ENCODE measurements around the gene POLN. TPM values are rescaled to one million over a fixed set of nuclear protein-coding genes. Genes with fewer than 3 reads are reported as not detected.

The POLN gene
- total RNA-seq, 2 donors from 2014 or later = 1.6 to 2.8 TPM

DNA sequence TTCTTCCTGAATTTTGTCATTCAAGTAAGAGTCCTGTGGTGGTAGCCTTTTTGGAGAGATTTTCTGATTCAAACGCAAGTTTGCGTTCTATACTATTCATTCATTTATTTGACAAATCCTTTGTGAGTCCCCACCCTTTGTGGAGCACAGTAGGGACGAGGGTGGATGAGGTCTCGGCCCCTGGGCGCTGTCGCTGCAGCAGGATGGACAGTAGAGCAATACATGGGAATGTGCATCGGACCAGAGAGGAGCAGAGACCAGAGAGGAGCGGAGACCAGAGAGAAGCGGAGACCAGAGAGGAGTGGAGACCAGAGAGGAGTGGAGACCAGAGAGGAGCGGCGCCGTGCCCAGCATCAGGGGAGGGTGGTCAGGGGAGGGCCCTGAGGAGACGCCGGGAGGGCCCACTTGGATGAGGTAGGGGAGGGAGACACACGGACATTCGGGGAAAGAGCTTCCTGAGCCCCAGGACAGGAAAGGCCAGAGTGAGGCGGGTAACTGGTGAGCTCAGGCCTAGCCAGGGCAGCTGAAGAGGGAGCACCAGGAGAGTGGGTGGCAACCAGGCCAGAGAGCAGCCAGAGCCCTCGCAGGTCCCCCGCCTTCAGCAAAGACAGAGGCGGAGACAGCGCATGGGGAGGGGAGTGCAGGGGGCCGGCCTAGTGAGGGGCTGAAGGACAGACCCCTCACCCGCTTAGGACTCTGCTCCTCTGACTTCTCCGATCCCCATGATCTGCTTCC, 115.4 kb downstream of the POLN start:
- intact Hi-C loops (cut with DNase I) = no loop called here
- Histone ChIP-seq H3K36me3 (no peaks in the 10 kb centered on the region), H3K4me1 (no peaks in the 10 kb centered on the region), H3K27ac (no peak overlapping the region), H3K27me3 (no peaks in the 10 kb centered on the region), H3K9ac (ENCODE audit: low read depth in 2 of 2, low read length in 2 of 2) (no peak overlapping the region), H3K9me3 (no peaks in the 10 kb centered on the region), H3K4me3 (no peak overlapping the region)
- TF ChIP-seq, protein P1, sequence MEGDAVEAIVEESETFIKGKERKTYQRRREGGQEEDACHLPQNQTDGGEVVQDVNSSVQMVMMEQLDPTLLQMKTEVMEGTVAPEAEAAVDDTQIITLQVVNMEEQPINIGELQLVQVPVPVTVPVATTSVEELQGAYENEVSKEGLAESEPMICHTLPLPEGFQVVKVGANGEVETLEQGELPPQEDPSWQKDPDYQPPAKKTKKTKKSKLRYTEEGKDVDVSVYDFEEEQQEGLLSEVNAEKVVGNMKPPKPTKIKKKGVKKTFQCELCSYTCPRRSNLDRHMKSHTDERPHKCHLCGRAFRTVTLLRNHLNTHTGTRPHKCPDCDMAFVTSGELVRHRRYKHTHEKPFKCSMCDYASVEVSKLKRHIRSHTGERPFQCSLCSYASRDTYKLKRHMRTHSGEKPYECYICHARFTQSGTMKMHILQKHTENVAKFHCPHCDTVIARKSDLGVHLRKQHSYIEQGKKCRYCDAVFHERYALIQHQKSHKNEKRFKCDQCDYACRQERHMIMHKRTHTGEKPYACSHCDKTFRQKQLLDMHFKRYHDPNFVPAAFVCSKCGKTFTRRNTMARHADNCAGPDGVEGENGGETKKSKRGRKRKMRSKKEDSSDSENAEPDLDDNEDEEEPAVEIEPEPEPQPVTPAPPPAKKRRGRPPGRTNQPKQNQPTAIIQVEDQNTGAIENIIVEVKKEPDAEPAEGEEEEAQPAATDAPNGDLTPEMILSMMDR (IDR thresholded peaks at IDR 0.05) = no peak
- no peak for DNase-seq

DNA sequence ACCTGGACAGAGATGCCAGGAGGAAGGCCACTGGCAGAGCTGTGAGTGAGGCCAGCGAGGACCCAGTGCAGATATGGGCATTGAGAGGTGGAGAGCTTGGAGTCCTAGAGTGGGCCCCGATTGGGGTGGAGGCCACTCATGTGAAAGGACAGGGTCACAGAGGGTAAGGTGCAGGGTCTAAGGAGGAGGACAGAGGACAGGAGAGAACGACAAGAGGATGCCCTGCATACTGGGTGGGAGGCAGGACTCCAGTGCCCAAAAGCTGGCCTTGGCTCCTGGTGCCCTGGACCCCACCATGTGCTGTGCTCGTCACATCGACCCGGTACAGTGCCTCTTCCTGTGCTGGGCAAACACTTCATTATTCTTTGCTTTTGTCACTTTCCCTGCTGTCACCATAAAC, 116.1 kb downstream of the POLN start:
- H3K27ac ChIP-seq = no peak overlapping the region
- H3K4me3 ChIP-seq = no peak overlapping the region
- no peaks in the 10 kb centered on the region for H3K9me3 ChIP-seq
- H3K9ac ChIP-seq (ENCODE audit: low read depth in 2 of 2, low read length in 2 of 2) = no peak overlapping the region
- TF ChIP-seq, protein P1 (IDR thresholded peaks at IDR 0.05) = no peak
- no peaks in the 10 kb centered on the region for H3K36me3 ChIP-seq
- no peak for DNase-seq
- H3K4me1 ChIP-seq = no peaks in the 10 kb centered on the region
- H3K27me3 ChIP-seq = no peaks in the 10 kb centered on the region
- intact Hi-C loops (cut with DNase I) = no loop called here

GRCh38 chr4:2125023-2125422, 116.9 kb downstream of the POLN start:
- no peak for DNase-seq
- Histone ChIP-seq H3K27ac (no peak overlapping the region), H3K9me3 (no peaks in the 10 kb centered on the region), H3K27me3 (no peaks in the 10 kb centered on the region), H3K4me1 (no peaks in the 10 kb centered on the region), H3K36me3 (no peaks in the 10 kb centered on the region), H3K4me3 (no peak overlapping the region), H3K9ac (ENCODE audit: low read depth in 2 of 2, low read length in 2 of 2) (no peak overlapping the region)
- TF ChIP-seq, protein P1 (IDR thresholded peaks at IDR 0.05) = no peak
- intact Hi-C loops (cut with DNase I) = no loop called here

GRCh38 chr4:2116687-2117400, 125.1 kb downstream of the POLN start:
- Histone ChIP-seq H3K36me3 (no peaks in the 10 kb centered on the region), H3K9me3 (no peaks in the 10 kb centered on the region), H3K9ac (ENCODE audit: low read depth in 2 of 2, low read length in 2 of 2) (no peak overlapping the region), H3K27me3 (no peaks in the 10 kb centered on the region), H3K4me3 (no peak overlapping the region), H3K27ac (no peak overlapping the region), H3K4me1 (no peaks in the 10 kb centered on the region)
- intact Hi-C loops (cut with DNase I) = no loop called here
- no peak for DNase-seq
- TF ChIP-seq, protein P1 (IDR thresholded peaks at IDR 0.05) = no peak

- H3K4me1 ChIP-seq = no peaks in the 10 kb centered on the region
- H3K27me3 ChIP-seq = no peaks in the 10 kb centered on the region
- DNase-seq = no peak
- no peak overlapping the region for H3K4me3 ChIP-seq
- H3K9ac ChIP-seq (ENCODE audit: low read depth in 2 of 2, low read length in 2 of 2) = no peak overlapping the region
- intact Hi-C loops (cut with DNase I) = no loop called here
- H3K27ac ChIP-seq = no peak overlapping the region
- no peaks in the 10 kb centered on the region for H3K36me3 ChIP-seq
- H3K9me3 ChIP-seq = no peaks in the 10 kb centered on the region
- TF ChIP-seq, protein P1 (IDR thresholded peaks at IDR 0.05) = no peak
Measured at GRCh38 chr4:2105559-2105958, 136.4 kb downstream of the POLN start.
